GM23338 (cell line): ENCODE measurements around the gene CD6. TPM values are rescaled to one million over a fixed set of nuclear protein-coding genes. Genes with fewer than 3 reads are reported as not detected.

Experiments
- ATAC-seq: fragments of 200-7000 bp; cut with Tn5 transposase; 3 replicates; pipeline ENCODE4 v1.9.1; 2020
- DNase-seq: peaks from one replicate; pipeline ENCODE4 v3.0.0-alpha.2; 2015; ENCODE audit warnings: low spot score
- H2AFZ ChIP-seq: fragments of 200-600 bp; sonication (generic); 2 replicates; pipeline ENCODE4 v1.8.0; 2016; ENCODE audit warnings: antibody characterized with exemption, mild to moderate bottlenecking, moderate library complexity
- H3F3A ChIP-seq: fragments of 200-600 bp; sonication (generic); replicated peaks from 2 replicates; pipeline ENCODE4 v1.8.0; 2017; ENCODE audit warnings: antibody characterized with exemption, mixed run types, low read depth
- H3K27ac ChIP-seq: fragments of 200-600 bp; sonication (generic); 2 replicates; pipeline ENCODE4 v1.6.1; 2016; ENCODE audit warnings: low read depth
- H3K27me3 ChIP-seq: fragments of 200-600 bp; sonication (generic); 2 replicates; pipeline ENCODE4 v1.8.0; 2016; ENCODE audit warnings: mild to moderate bottlenecking, mixed run types, moderate library complexity; ENCODE audit not compliant: insufficient read depth
- H3K36me3 ChIP-seq: fragments of 200-600 bp; sonication (generic); 2 replicates; pipeline ENCODE4 v1.8.0; 2016; ENCODE audit warnings: mild to moderate bottlenecking; ENCODE audit not compliant: insufficient read depth
- H3K4me1 ChIP-seq: fragments of 200-600 bp; sonication (generic); 2 replicates; pipeline ENCODE4 v1.8.0; 2016; ENCODE audit warnings: mild to moderate bottlenecking, moderate library complexity; ENCODE audit not compliant: insufficient read depth
- H3K4me2 ChIP-seq: fragments of 200-600 bp; sonication (generic); 2 replicates; pipeline ENCODE4 v1.7.1; 2017; ENCODE audit warnings: mixed run types
- H3K4me3 ChIP-seq: fragments of 200-600 bp; sonication (generic); 2 replicates; pipeline ENCODE4 v1.6.1; 2016; ENCODE audit warnings: mixed run types
- H3K79me2 ChIP-seq: fragments of 200-600 bp; sonication (generic); replicated peaks from 2 replicates; pipeline ENCODE4 v1.8.0; 2017; ENCODE audit warnings: mild to moderate bottlenecking; ENCODE audit not compliant: insufficient read depth
- H3K9me2 ChIP-seq: fragments of 200-600 bp; sonication (generic); 2 replicates; pipeline ENCODE4 v1.8.0; 2017; ENCODE audit not compliant: insufficient read depth
- H4K20me1 ChIP-seq: fragments of 200-600 bp; sonication (generic); replicated peaks from 2 replicates; pipeline ENCODE4 v1.8.0; 2017; ENCODE audit warnings: mild to moderate bottlenecking; ENCODE audit not compliant: insufficient read depth
- H3K27ac Mint-ChIP-seq: 2 replicates; pipeline ENCODE4 v1.8.0; 2020; ENCODE audit warnings: inconsistent platforms, mild to moderate bottlenecking, moderate library complexity, mixed read lengths
- H3K27me3 Mint-ChIP-seq: 3 replicates; pipeline ENCODE4 v1.8.0; 2022; ENCODE audit warnings: low read depth, mild to moderate bottlenecking, moderate library complexity, mixed read lengths, inconsistent platforms; ENCODE audit not compliant: insufficient read depth, poor library complexity
- H3K36me3 Mint-ChIP-seq: 3 replicates; pipeline ENCODE4 v1.8.0; 2021; ENCODE audit warnings: low read depth, mild to moderate bottlenecking, inconsistent platforms, moderate library complexity, mixed read lengths
- H3K4me1 Mint-ChIP-seq: 3 replicates; pipeline ENCODE4 v1.8.0; 2020; ENCODE audit warnings: mild to moderate bottlenecking, inconsistent platforms, mixed read lengths
- H3K4me3 Mint-ChIP-seq: 3 replicates; pipeline ENCODE4 v1.8.0; 2021; ENCODE audit warnings: moderate library complexity, mild to moderate bottlenecking, inconsistent platforms, mixed read lengths
- H3K9me3 Mint-ChIP-seq: 3 replicates; pipeline ENCODE4 v1.8.0; 2020; ENCODE audit warnings: moderate library complexity, mild to moderate bottlenecking, inconsistent platforms, mixed read lengths
- CREB1 ChIP-seq: fragments of 250-450 bp; sonication (Bioruptor Pico); IDR thresholded peaks from 2 replicates; pipeline ENCODE4 v1.5.0; 2020; ENCODE audit warnings: low read depth, mild to moderate bottlenecking, moderate library complexity
- CTCF ChIP-seq, 2 experiments: fragments of 200-600 bp in 1 of 2; sonication (generic) in 1 of 2; conservative IDR thresholded peaks; 2 replicates each; pipeline versions ENCODE4 v1.5.1 to v1.6.1; 2016 to 2017; ENCODE audit warnings: antibody characterized with exemption in 2 of 2, low read depth in 2 of 2, mild to moderate bottlenecking in 2 of 2, moderate library complexity in 1 of 2
- ETS1 ChIP-seq: IDR thresholded peaks from 2 replicates; pipeline ENCODE4 v1.6.1; 2016; ENCODE audit warnings: antibody characterized with exemption
- EZH2 ChIP-seq: fragments of 200-600 bp; sonication (generic); IDR thresholded peaks from one replicate; pipeline ENCODE4 v1.8.0; 2017; ENCODE audit warnings: antibody characterized with exemption, mild to moderate bottlenecking, low read depth; ENCODE audit not compliant: unreplicated experiment
- EZH2phosphoT487 ChIP-seq: fragments of 200-600 bp; sonication (generic); IDR thresholded peaks from one replicate; pipeline ENCODE4 v1.8.1; 2018; ENCODE audit warnings: antibody characterized with exemption; ENCODE audit not compliant: unreplicated experiment
- JUNB ChIP-seq: IDR thresholded peaks from one replicate; pipeline ENCODE4 v1.6.1; 2016; ENCODE audit warnings: antibody characterized with exemption; ENCODE audit not compliant: unreplicated experiment
- NANOG ChIP-seq: IDR thresholded peaks from 2 replicates; pipeline ENCODE4 v1.6.1; 2016; ENCODE audit warnings: antibody characterized with exemption, borderline replicate concordance
- POLR2AphosphoS5 ChIP-seq: IDR thresholded peaks from 2 replicates; pipeline ENCODE4 v1.6.1; 2016; ENCODE audit warnings: antibody characterized with exemption, low read depth
- REST ChIP-seq: IDR thresholded peaks from one replicate; pipeline ENCODE4 v1.6.1; 2018; ENCODE audit warnings: antibody characterized with exemption; ENCODE audit not compliant: unreplicated experiment
- STAT1 ChIP-seq: IDR thresholded peaks from one replicate; pipeline ENCODE4 v1.6.1; 2016; ENCODE audit warnings: antibody characterized with exemption; ENCODE audit not compliant: unreplicated experiment
- ZNF114 ChIP-seq: fragments of 250-450 bp; sonication (Bioruptor Pico); IDR thresholded peaks from 2 replicates; pipeline ENCODE4 v1.5.0; 2020; ENCODE audit warnings: mild to moderate bottlenecking, moderate library complexity
- ZNF331 ChIP-seq: fragments of 250-450 bp; sonication (Bioruptor Pico); IDR thresholded peaks from 2 replicates; pipeline ENCODE4 v1.5.0; 2020; ENCODE audit warnings: low read depth, mild to moderate bottlenecking, moderate library complexity
- ZNF462 ChIP-seq: fragments of 250-450 bp; sonication (Bioruptor Pico); IDR thresholded peaks from 2 replicates; pipeline ENCODE4 v1.5.0; 2020; ENCODE audit warnings: mild to moderate bottlenecking, moderate library complexity
- polyA plus RNA-seq: library from polyadenylated mRNA; unstranded; fragments of >200 nt; fragmentation: Nextera tagmentation; extraction: Ambion mirVana; gene quantifications from 2 replicates; pipeline ENCODE4 v1.2.1, GENCODE V29; 2016
- total RNA-seq: library from RNA; depleted of rRNA; stranded (reverse); fragments of >200 nt; shearing (Covaris generic); gene quantifications from 2 replicates; pipeline ENCODE4 v1.2.3, GENCODE V29; 2014

The CD6 gene
- total and polyA plus RNA-seq, 2 experiments from 2014 or later = 0.49 TPM; not detected in 1

- no peak overlapping the region for H3K4me3 Mint-ChIP-seq
- no peak overlapping the region for H3K27ac Mint-ChIP-seq
- no peak for TF ChIP-seq ZNF462
- TF ChIP-seq ETS1 = no peak
- TF ChIP-seq POLR2AphosphoS5 = no peak
- TF ChIP-seq CTCF (conservative IDR thresholded peaks at IDR 0.05; ENCODE audit: low read depth in 2 of 2) = no peak
- TF ChIP-seq ZNF331 (CRISPR knock-in tag) = no peak
- TF ChIP-seq EZH2 = no peak
- TF ChIP-seq REST = no peak
- TF ChIP-seq ZNF114 (CRISPR knock-in tag) = no peak
- no peak for TF ChIP-seq JUNB
- TF ChIP-seq CREB1 (CRISPR knock-in tag) = no peak
- TF ChIP-seq NANOG = no peak
- TF ChIP-seq STAT1 = no peak
- no peak for TF ChIP-seq EZH2phosphoT487
- no peaks in the 10 kb centered on the region for H3K36me3 Mint-ChIP-seq
- Histone ChIP-seq H3K27ac (no peak overlapping the region), H3K79me2 (no peaks in the 10 kb centered on the region), H3F3A (no peaks in the 10 kb centered on the region), H3K9me2 (no peaks in the 10 kb centered on the region), H3K4me2 (no peak overlapping the region), H3K4me1 (peaks cover 4% of the 10 kb centered on the region; the same call in 1 of the 2 replicates), H3K4me3 (no peak overlapping the region), H2AFZ (no peak overlapping the region), H3K27me3 (peaks cover 55% of the 10 kb centered on the region), H4K20me1 (no peaks in the 10 kb centered on the region; the same call in 1 of the 2 replicates), H3K36me3 (no peaks in the 10 kb centered on the region)
- no peaks in the 10 kb centered on the region; the same call in 2 of the 3 replicates for H3K9me3 Mint-ChIP-seq
- H3K4me1 Mint-ChIP-seq = peaks cover 26% of the 10 kb centered on the region
- no peak for ATAC-seq
- DNase-seq = no peak
- peaks cover 53% of the 10 kb centered on the region for H3K27me3 Mint-ChIP-seq
Observed at GRCh38 chr11:61004180-61004611, 32.7 kb downstream of the CD6 start.
